D341Med (cell line): ENCODE results near the gene ADAMTSL3.

Experiments used
- DNase-seq: peaks from one replicate; pipeline ENCODE4 v3.0.0; 2012; ENCODE audit warnings: low spot score

ADAMTSL3 gene

DNA sequence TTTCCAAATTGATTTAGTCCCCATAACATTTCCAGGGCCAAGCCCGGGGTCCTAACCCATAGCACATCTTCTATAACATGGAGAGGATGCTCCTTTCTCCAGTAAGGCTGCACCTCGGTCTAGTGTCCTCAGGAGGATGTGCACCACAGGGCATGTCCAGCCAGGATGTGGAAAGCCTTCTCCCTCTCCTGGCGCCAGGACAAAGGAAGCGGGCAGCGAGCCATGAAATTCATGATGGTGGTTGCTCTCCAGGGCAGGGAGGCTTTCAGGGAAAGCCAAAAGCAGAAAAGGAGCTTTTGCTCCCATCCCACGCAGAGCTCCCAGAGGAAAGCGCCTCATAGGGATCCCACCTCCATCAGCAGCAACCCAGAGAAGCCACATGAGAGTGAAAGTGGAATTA is 220.0 kb downstream of the ADAMTSL3 start:
- no peak for DNase-seq

DNA sequence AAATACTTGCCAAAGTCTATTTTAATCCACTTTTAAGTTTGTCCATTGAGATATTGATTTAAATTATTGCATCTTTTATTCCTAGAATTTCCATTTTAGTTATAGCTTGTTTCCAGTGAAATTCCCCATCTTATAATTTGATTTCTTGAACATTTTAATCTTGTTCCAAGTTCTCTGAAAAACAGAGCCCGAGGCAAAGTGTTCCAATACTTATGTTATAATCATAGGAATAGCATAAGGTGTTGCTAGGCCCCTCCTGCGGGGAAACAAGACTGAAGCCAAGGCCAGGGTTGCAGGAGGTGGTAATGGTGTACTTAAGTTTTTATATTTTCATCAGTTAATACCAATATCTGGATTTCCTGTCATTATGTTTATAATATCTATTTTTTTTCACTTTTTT is 226.6 kb downstream of the ADAMTSL3 start:
- DNase-seq, result no peak

DNA sequence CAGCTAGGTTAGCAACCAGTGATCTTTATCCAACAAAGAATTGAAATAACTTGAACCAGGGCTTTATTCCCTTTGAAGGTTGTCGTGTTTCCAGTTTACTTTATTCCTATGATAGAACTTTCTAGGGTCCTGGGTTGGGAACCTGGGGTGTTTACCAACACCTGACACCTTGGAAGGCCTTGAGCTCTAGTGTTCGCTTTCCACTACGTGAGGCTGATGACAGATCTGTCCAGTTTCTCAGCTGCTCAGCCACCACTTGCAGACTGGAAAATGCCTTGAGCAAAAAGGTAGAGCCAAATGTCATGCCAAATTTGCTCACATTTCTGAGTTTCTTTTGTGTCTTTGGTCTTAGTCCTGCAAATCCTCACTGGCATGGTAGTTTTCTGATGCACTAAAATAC is 227.2 kb downstream of the ADAMTSL3 start:
- no peak for DNase-seq

DNA sequence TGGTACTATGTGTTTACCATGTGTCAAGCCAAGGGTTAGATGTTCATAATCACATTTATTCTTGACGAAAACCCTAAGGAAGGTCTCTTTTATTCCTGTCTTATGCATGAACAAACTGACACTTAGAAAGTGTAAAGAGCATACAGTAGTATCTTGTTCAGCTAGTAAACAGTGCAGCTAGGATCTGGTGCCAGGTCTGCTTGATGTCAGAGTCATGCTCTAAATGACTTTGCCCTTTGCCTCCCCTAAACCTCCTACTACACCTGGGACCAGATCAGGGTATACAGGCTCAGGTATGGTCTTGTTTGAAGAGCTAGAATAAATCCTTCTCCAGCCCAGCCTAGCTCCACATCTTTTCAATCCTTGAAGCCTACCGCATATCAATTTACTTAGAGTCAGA is 232.4 kb downstream of the ADAMTSL3 start:
- DNase-seq, result no peak

DNA sequence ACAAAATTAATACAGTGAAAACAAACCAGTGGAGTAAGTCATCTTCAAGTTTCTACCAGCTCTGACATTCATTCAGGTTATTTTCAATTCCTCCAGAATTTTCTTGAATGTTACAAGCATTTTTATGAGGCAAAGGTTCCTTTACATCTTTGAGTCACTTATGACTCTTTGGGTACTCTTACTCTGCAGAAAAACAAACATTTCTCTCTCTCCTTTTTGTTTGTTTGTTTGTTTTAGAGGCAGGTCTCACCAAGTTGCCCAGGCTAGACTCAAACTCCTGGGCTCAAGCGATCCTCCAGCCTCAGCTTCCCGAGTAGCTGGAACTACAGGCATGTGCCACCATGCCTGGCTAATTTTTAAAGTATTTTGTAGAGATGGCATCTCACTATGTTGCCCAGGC is 233.5 kb downstream of the ADAMTSL3 start:
- no peak for DNase-seq

DNA sequence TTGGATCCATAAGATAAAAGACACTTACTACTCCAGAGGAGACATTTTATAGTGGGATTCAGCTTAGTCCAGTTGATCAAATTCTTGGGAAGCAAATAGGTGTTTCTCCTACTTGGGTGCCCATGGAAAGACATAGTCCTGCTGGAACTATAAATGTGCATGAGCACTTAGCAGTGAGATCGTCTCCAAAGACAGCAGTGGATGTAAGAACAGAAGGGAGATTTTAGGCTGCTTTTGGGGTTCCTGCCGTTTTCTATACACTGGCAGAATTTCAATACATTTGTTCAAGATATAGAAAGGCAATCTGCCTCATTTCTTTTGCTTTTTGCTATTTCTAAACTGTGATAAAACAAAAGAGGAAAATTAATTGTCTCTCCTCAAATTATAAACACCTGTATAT is 234.0 kb downstream of the ADAMTSL3 start:
- DNase-seq, result no peak

DNA sequence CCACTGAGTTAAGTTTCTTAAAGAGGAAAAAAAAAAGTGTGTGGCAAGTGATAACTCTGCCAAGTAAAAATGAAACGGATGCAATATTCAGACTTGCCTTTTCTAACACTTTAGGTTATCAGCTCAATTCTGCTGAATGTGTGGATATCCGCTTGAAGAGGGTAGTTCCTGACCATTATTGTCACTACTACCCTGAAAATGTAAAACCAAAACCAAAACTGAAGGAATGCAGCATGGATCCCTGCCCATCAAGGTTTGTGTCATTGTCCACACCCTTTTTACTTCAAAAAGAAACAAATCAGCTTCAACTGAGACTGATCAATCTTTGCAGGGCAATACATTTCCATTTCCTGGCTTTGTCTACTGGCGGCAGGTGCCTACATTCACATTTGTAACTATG is 236.1 kb downstream of the ADAMTSL3 start:
- DNase-seq, result no peak

DNA sequence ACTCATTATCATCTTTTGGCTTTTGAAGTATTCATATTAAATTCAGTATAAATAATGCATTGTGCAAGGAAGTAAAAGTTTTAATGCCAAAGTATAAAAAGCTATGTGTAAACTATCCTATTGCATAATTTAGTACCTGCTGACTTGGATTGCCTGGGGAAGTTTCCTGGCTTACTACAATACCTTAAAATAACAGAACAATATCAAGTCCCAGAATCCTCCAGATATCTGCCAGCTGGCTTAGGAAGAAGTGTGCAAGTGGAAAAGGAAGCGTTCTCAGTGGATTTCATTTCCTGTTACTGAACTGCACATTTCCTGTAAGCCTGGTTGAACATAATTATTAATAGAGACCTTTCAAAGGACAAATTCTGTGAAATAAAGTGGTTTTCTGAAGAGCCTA is 236.7 kb downstream of the ADAMTSL3 start:
- no peak for DNase-seq

DNA sequence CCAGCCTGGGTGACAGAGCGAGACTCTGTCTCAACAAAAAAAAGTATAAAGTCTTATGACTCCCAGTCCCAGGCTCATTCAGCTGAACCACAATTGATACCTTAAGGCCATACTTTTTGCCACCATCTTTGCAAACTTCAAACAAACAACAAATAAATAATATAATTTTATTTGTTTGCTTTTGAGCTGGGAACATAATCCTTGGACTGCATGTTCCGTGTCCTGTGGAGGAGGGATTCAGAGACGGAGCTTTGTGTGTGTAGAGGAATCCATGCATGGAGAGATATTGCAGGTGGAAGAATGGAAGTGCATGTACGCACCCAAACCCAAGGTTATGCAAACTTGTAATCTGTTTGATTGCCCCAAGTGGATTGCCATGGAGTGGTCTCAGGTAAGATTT is 238.6 kb downstream of the ADAMTSL3 start:
- no peak for DNase-seq

DNA sequence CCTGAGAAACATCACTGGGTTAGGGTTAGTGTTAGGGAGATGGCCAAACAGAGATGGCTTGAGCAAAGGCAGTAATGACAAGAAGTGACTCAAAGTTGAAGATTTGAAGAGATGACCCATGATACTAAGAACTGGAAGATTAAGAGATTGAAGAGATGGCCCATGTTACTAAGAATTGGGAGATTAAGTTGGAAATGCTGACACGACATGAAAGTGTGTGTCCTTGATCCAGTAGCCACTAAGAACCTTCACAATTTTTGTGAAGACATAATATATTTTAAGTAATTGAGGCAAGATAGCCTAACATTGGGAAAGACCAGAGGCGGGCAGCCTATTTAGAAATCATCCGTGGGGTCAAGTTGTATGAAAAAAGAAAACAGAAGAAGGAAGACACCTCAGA is 239.4 kb downstream of the ADAMTSL3 start:
- DNase-seq, result no peak

DNA sequence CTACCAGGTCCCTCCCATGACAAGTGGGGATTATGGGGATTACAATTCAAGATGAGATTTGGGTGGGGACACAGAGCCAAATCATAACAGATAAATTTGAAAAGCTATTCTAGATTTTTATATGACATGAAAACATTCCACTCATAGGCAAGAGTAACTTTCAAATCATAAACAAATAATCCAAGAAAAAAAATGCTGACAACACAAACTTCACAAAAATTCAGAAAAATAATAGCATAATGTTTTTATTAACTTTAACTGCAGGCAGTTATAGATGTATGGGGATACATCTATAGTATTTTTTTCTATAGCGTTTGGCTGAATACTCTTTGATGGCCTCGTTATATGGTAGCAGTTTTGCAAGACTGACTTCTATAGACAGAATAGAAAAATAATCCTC is 243.1 kb downstream of the ADAMTSL3 start:
- no peak for DNase-seq

DNA sequence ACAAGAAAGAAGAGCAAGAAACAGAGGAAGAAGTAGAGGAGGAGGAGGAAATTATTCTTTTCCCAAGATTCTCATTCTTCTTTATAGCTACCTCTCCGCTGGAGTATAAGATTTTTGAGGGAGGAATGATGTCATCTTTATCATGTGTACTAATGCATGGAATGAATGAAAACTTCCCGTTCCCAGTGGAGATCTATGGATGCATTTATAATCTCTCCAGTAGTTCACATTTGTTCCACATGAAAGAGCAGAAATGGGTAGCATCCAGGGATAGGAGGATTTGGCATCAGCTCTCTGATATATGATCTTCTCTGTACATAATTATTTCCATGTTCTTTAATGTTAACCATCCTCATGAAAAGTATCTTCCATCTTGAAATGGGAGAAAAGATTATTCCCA is 244.4 kb downstream of the ADAMTSL3 start:
- DNase-seq, result no peak

DNA sequence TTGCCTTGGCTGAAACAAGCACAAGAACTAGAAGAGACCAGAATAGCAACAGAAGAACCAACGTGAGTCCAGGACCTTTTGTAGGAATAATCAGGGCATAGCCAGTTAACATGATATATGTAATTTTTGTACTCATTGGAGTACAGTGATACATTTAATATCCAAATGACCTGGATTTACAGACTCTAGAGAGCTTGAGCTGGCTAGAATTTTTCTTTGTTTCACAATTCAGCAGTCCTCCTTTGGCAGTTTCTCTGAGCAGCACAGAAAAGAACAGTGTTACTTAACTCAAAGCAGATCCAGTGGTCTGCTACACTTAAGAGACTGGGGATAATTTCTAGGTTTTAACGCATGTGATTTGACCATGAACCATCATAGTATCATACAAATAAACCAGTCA is 245.7 kb downstream of the ADAMTSL3 start:
- no peak for DNase-seq

DNA sequence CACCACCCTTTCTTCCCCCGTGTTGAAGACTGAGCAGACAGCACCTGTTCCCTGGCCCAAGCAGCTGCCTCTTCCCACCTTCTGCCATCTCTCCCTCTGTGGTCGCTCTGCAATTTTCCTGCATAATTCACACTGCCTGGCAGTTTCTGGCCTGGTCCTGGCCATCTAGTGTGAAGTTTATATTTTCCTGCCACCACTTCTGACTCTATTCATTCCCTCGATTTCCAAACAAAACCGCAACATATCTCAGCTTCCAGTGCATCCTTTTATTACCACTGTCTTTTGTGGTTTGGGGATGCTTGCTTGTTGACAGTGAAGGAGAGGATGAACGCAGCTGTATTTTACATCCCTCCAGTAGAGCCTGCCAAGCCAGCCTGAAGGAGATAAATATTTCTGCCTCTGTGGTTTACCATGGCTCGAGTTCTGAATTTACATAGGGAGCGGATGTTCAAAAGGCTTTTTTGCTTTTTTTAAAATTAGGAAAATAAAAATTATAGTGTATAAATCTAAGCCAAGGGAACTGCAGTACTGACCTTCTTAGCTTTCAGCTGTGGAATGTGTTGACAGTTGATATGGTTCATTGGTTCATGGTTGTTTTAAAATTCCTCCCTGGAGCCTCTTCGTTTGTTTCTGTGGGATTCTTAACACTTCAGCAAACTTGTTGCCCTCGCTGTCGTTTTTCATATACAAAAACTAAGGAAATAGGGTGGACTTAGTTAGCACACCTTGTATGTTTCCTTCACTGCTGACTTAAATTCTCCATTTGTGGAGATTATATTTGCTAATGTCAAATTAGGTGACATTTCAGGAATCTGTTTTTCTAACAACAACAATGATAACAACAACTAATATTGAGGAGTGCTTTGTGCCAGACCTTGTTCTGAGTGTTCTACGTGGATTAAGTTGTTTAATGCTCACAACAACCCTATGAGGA is 250.5 kb downstream of the ADAMTSL3 start:
- no peak for DNase-seq

DNA sequence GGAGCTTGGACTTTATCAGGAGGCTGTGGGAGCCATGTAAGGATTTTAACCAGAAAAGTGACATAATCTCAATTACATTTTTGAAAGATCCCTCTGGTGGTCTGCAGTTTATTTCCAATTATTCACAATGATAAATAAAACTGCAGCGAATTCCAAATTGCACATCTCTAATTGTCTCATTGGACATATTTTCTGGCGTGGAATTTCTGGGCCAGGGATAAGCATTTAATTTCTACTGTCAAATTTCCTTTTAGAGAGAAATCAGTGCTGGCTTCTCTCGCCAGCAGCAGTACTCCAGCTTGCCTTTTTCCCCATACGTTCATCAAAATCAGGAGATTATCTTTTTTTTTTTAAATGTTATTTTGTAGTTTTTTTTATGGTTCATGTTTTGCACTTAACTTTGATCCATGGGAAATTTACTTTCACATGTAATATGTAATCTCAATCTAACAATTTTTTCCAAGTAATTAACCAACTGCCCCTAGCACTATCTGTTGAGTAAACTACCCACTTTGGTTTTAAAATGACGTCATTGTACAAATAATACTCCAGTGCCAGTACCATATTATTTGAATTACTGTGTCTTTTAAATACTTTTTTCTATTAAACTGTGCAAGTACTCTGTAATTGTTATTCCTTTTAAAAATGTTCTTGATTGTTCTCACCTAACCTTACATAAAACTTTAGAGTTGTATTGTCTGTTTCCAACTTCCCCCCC is 251.8 kb downstream of the ADAMTSL3 start:
- DNase-seq, result no peak

DNA sequence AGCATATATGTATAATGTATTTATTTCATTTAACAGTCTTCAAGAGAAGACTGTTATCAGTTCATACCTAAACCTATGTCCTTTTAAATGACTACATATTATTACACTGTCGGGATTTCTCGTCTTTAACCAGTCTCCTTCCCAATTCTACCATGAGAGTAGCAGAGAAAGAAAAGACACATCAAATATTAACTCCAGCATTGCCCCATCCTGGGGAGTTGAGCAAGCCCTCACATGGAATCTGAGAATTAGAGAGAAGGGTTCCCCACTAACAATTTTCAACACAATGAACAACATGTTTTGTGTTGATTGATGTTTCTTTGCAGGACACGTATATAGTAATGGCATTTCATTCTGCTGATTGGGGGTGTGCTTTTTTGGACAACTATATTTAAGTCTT is 257.4 kb downstream of the ADAMTSL3 start:
- DNase-seq, result no peak

DNA sequence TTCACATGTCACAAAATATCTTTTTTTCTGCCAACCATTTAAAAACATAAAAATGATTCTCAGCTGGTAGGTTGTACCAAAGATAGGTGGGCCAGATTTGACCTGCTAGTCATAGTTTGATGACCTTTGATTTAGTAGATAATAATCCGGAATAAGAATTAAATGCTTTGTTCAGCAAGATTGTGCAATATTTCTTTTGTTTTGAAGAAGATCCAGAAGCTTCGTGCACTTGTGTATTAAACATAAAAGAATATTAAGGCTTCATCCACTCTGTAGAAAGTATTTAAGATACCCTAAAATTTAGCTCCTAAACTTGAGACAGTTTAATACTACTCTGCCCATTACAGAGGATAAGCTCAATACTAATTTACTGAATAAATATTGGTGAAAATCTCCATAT is 258.4 kb downstream of the ADAMTSL3 start:
- DNase-seq, result no peak

DNA sequence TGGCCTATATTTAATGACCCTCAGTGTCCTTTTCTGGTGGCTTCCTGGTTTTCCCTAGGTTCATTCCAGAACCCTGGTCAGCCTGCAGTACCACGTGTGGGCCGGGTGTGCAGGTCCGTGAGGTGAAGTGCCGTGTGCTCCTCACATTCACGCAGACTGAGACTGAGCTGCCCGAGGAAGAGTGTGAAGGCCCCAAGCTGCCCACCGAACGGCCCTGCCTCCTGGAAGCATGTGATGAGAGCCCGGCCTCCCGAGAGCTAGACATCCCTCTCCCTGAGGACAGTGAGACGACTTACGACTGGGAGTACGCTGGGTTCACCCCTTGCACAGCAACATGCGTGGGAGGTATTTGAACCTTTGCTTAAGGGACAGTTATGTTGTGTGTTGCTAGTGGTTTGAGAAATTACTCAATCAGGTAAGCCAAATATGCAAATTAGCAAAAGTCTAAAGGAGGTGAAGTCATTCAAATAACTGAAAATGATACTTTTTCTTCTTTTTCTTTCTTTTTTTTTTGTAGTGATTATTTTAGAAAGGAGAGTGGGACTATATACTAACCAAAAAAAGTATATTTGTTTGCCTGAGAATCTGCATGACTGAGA is 259.2 kb downstream of the ADAMTSL3 start:
- DNase-seq, result no peak

DNA sequence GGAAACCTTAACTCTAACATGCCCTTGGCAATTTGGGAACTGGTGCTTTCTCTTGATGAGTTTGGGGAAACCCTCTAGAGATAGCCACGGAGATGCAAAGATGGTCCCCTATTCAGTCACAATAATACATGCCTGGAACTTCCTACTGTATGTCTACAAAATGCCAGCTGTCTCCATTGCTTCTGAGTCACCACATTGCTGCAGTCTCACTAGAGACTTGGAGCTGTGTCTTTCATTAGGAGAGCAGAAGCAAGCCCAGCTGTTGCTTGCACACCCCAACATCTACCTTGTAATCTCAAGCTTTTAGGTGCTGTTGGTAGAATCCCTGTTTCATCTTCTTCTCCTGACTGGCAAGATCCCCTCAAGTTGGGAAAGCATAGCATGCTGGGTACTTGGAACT is 261.0 kb downstream of the ADAMTSL3 start:
- no peak for DNase-seq

DNA sequence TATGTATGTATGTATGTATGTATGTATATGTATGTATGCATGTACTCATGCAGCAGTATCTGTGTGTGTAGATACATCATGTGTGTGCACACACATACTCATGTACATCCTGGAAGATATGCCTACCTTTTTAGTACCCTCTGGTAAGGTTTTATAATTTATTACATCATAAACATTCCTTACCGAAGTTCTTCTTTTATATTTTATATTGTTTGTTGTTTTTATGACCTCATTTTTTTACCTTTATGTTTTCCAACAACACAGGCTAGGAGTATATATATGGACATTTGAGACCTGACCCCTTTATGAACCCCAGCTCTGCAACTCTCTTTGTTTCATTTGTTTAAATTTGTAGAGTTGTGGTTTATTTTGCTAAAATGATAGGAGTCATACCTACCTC is 263.5 kb downstream of the ADAMTSL3 start:
- no peak for DNase-seq

DNA sequence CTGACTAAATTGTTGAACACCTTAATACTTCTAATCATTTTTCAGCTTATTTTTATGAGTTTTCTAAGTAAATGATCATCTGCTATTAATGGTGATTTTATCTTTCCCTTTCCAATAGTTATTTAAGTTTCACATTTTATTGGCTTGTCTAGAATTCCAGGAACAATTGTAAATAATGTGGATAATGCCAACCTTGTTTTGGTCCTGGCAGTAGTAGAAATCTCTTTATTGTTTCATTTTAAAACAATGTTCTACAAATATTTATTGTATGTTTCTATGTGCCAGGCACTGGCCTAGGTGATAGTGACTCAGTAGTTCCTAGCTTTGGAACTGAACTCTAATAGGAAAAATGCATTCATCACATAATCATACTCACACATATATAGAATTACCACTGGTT is 264.1 kb downstream of the ADAMTSL3 start:
- no peak for DNase-seq

DNA sequence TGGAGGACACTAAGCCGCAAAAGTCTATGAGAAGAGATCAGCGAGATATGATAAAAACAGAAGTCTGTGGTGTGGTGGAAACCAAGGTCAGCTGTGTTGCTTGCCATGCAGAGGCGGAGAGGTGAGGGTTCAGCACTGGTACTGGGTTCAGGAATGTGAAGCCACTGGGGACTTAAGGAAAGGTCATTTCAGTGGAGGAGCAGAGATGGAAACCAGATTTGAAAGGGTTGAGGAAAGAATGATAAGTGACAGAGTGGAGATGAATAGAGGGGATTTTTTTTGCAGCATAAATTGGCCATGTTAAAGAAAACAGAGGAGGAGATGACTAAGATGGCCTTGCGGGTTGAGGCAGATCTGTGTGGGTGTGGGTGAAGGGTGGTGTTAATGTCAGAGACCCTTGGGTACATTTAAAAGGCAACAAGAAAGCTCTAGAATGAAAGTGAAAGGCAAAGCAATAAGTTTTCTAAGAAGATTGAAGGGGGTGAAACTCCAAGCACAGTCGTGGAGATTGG is 265.5 kb downstream of the ADAMTSL3 start:
- DNase-seq, result no peak

DNA sequence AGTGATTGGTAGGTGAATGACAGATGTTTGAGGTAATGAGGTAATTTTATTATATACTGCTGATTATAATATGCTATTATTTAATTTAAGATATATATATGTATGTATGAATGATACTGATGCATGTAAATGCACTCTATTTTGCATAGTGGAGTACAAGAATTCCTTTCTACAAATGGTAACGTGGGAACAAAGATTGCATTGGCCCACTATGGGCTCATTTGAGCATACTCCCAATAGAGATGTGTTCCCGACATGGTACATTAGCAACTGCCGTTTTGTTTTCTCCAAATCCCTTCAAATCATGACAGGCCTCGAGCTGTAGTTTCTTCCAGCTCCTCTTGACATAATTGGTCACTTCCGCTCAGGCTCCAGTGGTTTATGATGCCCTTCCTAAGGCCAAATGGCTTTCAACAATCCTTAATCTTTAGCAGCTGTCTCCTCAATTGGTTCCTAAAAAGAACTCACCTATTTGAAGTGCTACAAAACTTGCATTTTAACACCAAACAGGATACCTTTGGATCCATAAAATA is 266.1 kb downstream of the ADAMTSL3 start:
- DNase-seq, result no peak
